NB4 (cell line): Measurements from ENCODE around the gene P3H3.

Experiments used
- CTCF ChIP-seq: IDR thresholded peaks from one replicate; pipeline ENCODE4 v1.5.1; 2012; ENCODE audit warnings: low read depth, low read length
- MAX ChIP-seq: IDR thresholded peaks from 2 replicates; pipeline ENCODE4 v1.6.1; 2011; ENCODE audit warnings: low read depth, low read length
- MYC ChIP-seq: IDR thresholded peaks from 2 replicates; pipeline ENCODE4 v1.6.1; 2011; ENCODE audit warnings: low read depth, low read length
- POLR2A ChIP-seq: IDR thresholded peaks from 2 replicates; pipeline ENCODE4 v1.6.1; 2011; ENCODE audit warnings: mild to moderate bottlenecking; ENCODE audit not compliant: insufficient read length; ENCODE audit errors: extremely low read depth

DNA sequence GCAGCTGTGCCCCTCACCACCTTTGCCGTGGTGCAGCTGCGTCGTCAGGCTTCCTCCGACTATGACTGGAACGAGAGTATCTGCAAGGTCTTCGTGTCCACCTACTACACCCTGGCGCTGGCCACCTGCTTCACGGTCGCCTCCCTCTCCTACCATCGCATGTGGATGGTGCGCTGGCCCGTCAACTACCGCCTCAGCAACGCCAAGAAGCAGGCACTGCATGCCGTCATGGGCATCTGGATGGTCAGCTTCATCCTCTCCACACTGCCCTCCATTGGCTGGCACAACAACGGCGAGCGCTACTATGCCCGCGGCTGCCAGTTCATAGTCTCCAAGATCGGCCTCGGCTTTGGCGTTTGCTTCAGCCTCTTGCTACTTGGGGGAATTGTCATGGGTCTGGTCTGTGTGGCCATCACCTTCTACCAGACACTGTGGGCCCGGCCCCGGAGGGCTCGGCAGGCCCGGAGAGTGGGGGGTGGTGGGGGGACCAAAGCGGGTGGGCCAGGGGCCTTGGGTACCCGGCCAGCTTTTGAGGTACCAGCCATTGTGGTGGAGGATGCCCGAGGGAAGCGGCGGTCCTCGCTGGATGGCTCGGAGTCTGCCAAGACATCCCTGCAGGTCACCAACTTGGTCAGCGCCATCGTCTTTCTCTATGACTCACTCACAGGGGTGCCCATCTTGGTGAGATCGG is 4.0 kb upstream of the P3H3 start:
- no peak for TF ChIP-seq CTCF
- TF ChIP-seq MAX, result no peak
- TF ChIP-seq POLR2A, result no peak
- TF ChIP-seq MYC, result no peak
